AG04449 (cell line): ENCODE results near the gene ATP2C2.
"Not testable (repeated sequence)": the region's sequence is repeated elsewhere in the genome, so short reads cannot be mapped to it uniquely, and the experiment has no call there.

Experiments
- CTCF ChIA-PET: fragments of 350-600 bp; formaldehyde crosslinking; extraction: SDS; loops from one replicate; lab custom pipeline; 2021; ENCODE audit warnings: antibody characterized with exemption; lab: Yijun Ruan, JAX
- POLR2A ChIA-PET: fragments of 400-600, 350-600 bp; formaldehyde crosslinking; extraction: SDS; loops from one replicate; lab custom pipeline; 2020; ENCODE audit warnings: antibody characterized with exemption, inconsistent platforms; lab: Yijun Ruan, JAX
- DNase-seq: peaks from one replicate; pipeline ENCODE4 v3.0.0-alpha.2; 2010; ENCODE audit warnings: low read depth, low spot score
- H3K4me3 ChIP-seq: 2 replicates; pipeline ENCODE4 v1.5.1; 2011; ENCODE audit warnings: low read depth, mild to moderate bottlenecking, control low read depth, low read length
- CTCF ChIP-seq: IDR thresholded peaks from one replicate; pipeline ENCODE4 v1.5.1; 2011; ENCODE audit warnings: mild to moderate bottlenecking, moderate library complexity, low read length, control low read depth, inconsistent platforms; ENCODE audit not compliant: insufficient read depth; ENCODE audit errors: missing control alignments

The ATP2C2 gene

GRCh38 chr16:84449156-84450140 is 81.1 kb downstream of the ATP2C2 start:
- H3K4me3 ChIP-seq: no peak overlapping the region
- TF ChIP-seq CTCF: no peak
- ChIA-PET POLR2A (no interaction called here), CTCF (no interaction called here)
- DNase-seq: no peak

GRCh38 chr16:84450176-84450865 is 82.0 kb downstream of the ATP2C2 start:
- no peak overlapping the region for H3K4me3 ChIP-seq
- CTCF ChIA-PET: no interaction called here
- TF ChIP-seq CTCF: no peak

GRCh38 chr16:84451010-84451676 is 82.8 kb downstream of the ATP2C2 start:
- CTCF ChIA-PET, POLR2A ChIA-PET, H3K4me3 ChIP-seq, DNase-seq: not testable (repeated sequence)

More at GRCh38 chr16:84450176-84450865, 82.0 kb downstream of the ATP2C2 start:
- no peak for DNase-seq
- POLR2A ChIA-PET: no interaction called here

- ChIA-PET CTCF (no interaction called here), POLR2A (no interaction called here)
- no peak overlapping the region for H3K4me3 ChIP-seq
- DNase-seq: no peak
- TF ChIP-seq CTCF: no peak
Measured at GRCh38 chr16:84451781-84452180, 83.4 kb downstream of the ATP2C2 start.

- ChIA-PET POLR2A (no interaction called here), CTCF (no interaction called here)
- no peak for TF ChIP-seq CTCF
- H3K4me3 ChIP-seq: no peak overlapping the region
- DNase-seq: no peak
Measured at GRCh38 chr16:84453061-84453752, 84.9 kb downstream of the ATP2C2 start.

- DNase-seq: no peak
- no peak for TF ChIP-seq CTCF
- ChIA-PET CTCF (interaction anchor here (1.0 to 1.1 kb wide), 2 partner anchors 9 to 178 kb away, joined by 3 read pairs; no protein-coding TSS in a partner anchor), POLR2A (no interaction called here)
- no peak overlapping the region for H3K4me3 ChIP-seq
Measured at GRCh38 chr16:84454611-84455010, 86.3 kb downstream of the ATP2C2 start.
